GM19372 (cell line): Measurements from ENCODE around the gene RAMACL.

ENCODE experiments used
- ATAC-seq: cut with Tn5 transposase; IDR thresholded peaks from one replicate; pipeline ENCODE4 v1.9.1; 2021; ENCODE audit warnings: mild to moderate bottlenecking, low read depth, moderate library complexity; ENCODE audit not compliant: unreplicated experiment

Gene RAMACL

DNA sequence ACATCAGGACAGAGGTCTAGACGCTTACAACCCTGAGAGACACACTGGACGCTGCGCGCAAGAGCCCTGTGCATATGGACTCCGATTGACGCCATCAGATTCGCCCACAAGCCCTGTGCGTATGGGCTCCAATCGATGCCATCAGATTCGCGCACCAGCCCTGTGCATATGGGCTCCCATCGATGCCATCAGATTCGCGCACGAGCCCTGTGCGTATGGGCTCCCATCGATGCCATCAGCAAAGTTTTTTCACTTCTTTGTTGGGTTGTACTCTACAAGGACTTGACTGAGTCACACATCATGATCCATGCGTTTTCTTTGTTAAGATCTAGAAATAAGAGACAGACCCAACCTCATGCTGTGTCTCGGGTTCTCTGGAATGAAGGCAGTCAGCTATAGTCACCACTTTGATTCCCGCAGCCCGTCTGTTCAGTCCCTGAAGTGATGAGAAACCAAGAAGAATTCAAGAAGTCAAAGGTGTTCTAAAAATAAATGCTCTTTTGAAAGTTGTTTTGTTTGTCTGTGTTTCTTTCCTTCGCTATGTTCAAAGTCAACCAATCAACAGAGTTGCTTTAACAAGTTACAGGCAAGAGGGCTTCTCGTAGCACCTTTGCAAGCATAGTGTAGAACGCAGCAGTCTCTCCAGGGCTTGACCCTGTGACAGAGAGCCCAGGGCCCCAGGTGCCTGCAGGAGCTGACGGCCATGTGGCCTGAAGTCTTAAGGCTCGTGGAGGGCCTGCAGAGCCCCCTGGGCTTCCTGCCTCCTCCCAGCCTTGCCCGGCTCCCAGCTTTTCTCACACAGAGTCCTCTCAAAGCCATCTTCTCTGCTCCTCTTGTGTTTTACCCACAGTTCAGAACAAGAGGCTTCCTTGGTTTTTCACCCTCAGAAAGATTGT is 32.6 kb upstream of the RAMACL start:
- ATAC-seq = no peak

DNA sequence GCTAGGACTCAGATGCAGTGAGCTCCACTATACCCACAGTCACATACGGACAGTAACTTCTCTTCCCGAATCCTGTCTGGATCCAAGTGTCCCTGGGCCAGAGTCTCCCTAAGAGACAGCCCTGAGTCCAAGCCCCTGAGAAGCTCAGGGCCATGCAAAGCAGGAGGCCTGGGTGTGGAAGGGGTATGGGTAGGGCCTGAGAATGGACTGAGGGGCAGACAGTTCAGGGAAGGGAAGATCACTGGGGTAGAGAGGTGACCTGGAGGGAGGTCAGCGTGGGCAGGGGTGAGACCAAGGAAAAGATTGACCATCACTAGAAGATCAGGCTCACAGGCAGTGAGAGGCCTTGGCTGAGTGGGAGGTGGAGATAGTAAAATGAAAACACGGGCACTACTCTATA is 31.8 kb upstream of the RAMACL start:
- no peak for ATAC-seq

DNA sequence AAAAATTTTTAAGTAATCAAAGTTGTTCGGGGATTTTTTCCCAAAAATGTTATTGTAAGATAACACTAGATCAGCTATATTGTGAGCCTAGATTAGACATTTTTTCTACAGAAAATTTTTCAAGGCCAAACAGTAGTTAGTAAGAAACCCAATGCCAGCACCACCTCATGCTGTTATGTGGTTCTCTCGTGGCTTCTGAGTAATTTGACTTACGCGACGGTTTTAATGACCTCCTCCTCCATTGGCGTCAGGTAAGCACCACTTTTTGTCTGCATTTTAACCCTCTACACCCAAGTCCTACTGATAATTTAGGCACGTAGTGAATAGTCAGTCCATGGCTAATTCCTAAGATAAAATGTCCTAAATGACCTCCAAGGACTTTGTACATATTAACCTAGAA is 30.9 kb upstream of the RAMACL start:
- ATAC-seq = no peak

DNA sequence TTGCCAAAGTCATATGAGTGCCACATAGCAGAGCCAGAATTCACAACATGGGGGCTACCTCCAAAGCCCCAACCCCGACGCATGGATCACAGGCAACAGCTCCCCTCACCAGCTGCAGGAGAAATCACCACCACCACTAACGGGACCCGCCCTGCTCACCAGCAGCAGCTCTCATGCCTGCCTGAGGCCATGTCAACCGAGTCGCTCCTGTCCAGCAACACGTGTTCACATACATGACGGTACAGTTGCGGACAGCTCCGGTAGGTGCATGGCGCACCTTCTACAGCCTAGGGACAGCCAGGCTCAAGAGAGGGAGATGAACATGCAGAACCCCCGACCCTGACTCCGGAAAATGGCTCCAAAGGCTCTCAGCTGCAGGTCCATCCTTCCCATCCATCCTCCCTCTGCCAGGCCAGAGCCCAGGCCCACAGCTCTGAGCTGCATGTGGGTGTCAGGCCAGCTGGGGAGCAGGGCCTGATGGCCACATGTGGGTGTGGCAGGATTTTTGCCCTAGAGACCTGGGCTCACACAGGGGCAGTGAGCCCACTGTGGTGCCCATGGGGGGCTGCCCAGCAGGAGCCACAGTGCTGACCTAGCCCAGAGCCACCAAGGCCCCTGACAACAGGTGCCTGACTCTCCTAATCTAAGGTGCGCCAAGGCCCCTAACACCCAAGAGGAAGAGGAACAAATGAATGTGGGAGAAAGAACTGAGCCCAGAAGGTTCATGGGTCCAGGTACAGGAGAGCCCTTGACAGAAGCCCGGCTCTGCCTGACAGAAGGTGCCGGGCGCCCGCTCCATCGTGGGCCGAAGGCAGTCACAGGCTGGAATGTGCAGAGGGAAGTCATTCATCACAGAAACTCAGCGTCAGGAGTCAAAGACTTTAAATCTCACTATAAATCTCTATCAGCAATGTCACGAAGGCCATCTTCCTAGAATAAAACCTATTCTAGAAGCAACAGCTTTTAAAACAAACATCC is 30.1 kb upstream of the RAMACL start:
- no peak for ATAC-seq

DNA sequence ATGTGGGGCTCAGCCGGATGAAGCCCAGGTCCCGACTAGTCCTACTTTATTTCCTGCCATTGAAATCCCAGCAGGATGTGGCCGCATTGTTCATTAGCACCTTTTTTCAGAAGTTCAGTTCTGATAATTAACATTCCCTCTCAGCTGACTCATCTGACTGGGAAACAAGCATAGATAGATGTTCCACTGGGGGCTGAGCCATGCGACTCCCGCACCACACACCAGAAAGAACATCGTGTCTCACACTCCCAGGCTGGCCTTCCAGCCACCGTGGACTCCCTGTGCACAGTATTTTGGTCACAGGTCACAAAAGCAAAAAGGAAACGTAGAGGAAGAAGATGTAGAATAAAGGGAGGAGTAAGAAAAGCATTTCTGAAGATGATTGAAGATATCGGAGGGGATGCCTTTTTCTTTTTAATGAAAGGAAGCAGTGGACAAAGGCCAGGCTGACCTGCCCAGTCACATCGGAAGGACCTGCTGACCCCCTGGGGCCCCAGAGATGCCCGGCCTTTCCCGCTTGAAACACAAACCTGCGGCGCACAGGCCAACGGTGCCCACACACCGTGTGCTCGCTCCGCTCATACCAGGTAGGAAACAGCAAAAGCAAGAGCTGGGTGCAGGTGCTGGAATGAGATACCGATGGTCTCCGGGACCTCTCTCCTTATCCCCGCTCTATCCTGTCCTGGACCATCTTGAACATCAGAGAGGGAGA is 28.7 kb upstream of the RAMACL start:
- ATAC-seq = no peak

DNA sequence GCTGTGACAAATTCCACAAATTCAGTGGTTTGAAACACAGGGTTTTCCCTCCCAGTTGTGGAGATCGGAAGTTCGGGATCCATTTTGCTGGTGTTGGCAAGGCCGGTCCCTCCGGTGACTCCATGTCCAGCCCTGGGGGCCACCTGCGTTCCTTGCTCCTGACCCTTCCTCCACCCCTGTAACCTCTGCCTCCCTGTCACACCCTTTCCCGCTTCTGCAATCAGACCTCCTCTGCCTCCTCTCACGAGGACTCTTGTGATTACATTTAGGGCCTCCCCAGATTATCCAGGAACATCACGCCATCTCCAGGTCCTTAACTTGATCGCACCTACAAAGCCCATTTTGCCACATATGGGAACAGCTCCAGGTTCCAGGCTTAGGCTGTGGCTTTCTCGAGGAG is 28.1 kb upstream of the RAMACL start:
- no peak for ATAC-seq

DNA sequence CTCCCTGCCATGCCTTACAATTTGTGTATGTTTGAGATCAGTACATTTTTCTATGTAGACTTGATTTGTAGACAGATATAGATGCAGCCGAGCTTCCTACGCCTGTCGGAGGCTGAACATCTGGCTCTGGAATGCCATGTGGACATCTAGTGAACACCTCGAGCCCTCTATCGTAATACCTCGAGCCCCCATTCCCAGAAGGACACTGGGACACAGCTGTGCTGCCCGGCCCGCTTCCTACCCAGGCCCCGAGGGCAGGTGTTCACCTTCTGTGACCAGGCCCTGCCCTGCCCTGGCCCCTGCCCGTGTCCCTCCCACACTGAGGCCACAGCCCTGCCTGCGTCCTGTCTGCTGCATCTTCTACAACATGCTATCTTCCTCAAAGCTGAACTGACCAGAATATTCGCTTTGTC is 27.7 kb upstream of the RAMACL start:
- ATAC-seq = no peak

DNA sequence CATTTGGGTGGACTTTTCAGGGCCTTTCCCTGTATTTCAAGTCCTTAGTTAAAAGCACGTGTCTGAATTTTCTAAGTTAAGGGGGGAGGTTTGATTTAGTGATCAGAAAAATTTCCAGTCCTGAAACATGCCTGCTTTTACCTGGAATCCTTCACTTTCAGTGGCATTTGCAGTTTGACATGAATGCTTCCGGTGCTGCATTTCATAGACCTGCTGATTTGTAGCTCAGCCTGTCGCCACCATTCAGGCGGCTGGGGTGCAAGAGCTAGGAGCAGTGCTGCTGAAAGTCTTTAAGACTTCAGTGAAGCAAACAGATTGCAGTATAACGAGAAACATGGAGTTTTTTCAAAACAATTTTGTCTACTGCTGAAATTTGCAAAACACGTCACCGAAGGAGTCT is 26.5 kb upstream of the RAMACL start:
- ATAC-seq = no peak

DNA sequence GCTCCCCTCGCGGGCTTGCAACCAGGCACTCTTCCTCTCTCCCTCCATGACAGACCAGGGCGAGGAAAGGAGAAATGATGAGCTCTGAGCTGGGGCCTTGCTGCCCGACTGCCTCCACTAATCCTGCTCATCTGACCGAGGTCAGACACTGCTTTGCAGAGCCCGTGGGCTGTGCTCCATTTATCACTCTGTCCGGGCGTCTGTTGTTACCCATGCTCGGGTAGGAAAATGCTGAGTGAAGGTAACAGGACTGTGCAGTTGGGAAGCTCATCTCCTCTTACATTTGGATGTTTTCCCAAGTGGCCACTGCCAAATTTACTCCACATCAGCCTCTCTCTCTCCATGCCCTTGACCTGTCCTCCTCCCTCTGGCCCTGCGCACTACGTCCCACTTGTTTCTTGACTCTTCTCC is 26.0 kb upstream of the RAMACL start:
- ATAC-seq = no peak

DNA sequence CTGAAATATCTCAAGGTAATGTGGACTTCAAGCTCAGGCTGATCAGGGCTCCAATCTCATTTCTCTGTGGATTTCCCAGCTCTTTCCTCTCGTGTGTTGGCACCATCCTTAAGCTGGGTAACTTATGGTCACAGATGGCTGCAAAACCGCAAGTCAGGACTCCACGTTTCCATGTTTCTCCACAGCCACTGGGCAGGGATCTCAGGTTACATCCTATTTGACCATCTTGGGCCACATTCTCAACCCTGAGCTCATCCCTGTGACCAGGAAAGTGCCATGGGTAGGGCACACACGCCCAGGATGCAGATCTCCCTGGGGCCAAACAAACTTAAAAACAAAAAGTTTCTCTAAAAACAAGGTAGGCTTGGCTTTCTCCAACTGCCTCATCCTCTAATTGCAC is 25.2 kb upstream of the RAMACL start:
- ATAC-seq = no peak

DNA sequence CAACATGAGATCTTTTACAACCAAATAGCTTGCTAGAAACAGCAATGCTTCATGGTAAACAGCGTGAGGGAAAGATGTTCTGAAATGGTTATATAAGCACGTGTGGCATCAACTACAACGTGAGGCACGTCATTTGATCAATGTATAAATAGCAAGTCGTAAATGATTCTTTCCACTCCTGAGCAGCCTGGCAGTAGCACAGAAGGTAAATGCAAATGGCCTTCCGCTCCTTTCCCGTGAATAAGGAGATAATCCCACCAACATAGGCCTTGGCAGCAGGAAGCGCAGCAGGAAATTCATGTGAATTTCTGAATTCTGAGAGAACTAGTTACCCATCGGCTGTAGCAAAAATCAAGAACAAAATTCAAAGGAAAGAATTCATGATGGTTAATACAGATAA is 23.6 kb upstream of the RAMACL start:
- ATAC-seq = no peak

DNA sequence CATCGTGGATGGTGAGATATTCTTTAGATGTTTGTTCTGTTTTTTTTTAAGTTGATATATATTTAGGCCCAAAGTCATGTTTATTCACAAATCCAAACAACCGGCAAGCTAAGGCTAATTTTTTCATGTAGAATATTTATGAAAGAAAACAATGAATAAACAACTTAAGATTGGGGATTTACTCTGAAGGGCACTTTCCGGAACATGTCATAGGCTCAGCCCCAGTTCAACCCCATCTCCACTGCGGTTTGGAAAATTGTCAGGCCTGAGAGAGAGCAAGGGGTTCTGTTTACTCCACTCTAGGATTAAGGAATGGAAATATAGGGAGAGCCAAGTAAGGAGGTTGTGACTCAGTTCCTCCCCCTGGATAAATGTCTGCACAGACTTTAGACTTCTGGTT is 22.3 kb upstream of the RAMACL start:
- ATAC-seq = no peak

DNA sequence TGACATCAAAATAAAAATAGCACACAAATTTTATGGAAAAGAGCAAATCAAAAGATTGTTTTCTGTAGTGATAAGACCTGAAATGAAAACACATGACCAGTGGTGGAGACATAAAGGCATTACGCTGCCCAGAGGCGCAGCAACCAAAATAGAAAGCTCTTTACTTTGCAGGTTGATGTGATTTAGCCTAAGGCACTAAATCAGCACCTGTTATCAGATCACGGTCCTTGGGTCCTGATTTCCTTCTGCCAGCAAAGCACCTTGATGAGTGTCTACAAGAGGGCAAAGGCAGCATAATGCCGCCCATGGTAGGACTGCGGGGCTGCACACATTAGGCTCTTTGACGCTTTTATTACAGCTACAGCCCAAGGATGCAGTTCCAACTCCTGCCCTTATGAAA is 19.3 kb upstream of the RAMACL start:
- ATAC-seq = no peak

DNA sequence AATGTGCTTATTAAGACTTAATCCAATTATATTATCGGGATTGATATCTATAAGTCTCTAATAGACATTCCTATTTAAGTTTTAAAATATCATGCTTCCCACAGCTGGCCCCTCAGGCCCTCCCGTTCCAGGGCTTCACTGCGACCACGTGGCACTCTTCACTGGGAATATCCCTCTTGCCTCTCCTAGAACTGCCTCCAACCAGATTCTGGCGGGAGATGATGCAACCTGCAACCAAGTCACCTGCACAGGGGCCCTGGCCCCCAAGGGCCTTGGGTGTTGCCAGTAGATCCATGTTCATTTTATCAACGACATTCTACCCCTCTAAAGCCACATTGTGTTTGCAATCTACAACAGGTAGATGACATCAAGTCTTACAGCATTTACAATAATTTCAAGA is 18.4 kb upstream of the RAMACL start:
- ATAC-seq = no peak

DNA sequence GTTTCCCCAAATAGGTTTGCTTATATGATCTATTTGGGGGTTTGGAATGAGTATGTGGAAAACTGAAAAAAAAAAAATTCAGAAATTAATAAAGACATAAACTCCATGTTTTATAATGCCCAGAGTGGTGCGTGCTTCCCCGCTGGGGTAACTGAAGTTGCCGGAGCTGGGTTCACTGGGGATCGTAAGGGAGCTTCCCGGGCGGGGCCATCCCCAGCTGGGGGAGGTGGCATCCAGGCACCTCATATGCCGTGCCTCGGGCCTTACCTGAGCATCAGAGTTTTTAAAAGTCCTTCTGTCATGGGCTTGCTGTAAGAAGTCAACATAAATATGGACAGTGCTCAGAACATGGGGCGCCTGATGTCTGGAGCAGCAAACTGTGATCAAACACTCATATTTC is 17.9 kb upstream of the RAMACL start:
- ATAC-seq = no peak

DNA sequence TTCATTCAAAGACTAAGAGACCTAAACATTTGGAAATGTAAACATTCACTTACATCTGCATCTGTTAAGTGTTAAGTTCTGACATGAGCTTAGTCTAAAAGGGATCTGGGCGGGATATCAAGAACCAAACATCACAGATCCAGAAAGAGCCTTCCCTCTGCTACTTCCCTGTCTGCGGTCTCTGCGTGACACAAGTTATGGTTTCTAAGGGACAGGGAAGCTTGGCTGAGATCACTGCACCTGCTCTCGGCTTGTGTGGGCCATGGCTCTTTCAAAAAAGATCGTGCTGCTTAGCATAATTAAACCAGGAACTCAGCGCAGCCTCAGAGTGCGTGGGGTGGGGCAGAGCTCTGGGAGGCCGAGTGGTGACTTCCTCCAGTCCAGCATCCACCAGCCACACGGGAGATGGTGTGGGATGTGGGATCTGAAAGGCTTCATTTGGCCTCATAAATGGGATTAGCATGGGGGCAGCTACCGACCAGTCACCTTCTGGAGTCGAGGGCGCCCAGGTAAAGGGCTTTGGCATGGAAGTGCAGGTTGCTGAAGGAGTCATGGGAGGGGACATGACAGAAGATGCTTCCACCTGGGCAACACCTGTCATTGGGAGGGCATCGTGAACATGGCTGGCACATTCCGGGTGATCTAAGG is 16.7 kb upstream of the RAMACL start:
- ATAC-seq = no peak

DNA sequence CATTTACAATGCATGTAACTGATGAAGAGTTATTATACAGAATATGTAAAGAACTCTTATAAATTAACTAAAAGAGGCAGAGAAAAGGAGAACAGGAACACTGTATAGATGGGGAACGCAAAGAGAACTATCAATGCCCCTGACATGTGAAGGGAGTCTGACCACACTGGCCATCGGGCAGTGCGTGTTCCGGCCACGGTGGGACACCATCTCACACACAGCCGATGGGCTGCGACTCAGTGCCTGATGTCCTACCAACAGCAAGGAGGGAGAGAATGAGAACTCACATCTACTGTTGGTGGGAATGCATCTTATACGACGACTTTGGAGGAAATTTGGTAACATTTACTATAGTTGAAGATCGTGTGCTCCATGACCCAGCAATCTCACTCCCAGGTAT is 15.5 kb upstream of the RAMACL start:
- no peak for ATAC-seq

DNA sequence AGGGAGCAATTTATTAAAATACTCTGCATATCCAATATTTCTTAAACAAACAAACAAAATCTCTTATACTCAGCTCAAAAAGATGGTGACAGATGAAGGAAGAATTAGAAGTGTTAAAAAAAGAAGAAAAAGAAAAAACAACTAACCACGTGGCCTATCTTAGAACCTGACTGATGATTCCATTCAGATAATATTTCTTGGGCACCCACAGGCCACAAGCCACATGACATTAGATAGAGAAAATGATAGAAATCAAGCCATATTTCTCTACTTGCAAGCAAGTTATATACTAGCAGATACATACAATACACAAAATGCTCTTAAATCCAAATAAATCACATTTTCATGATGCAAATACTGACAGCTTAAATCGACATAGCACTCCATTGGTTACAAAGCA is 14.5 kb upstream of the RAMACL start:
- no peak for ATAC-seq

DNA sequence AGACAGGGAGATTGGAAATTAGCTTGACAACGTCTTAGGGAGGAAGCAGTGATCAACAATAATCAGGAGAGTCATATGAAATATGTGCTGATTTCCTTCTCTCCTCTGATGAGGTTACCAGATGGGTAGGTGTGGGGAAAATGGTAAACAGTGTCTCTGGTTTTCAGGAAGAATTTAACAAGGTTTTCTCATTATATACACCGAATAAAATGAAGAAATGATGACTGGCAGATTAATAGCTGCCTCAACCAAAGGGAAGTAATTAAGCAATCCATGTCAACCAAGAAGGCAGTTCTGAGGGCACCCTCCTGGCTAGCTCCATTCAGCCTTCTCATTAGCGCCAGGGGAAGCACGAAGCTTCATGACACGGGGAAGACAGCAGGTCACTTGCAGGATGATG is 12.7 kb upstream of the RAMACL start:
- no peak for ATAC-seq

DNA sequence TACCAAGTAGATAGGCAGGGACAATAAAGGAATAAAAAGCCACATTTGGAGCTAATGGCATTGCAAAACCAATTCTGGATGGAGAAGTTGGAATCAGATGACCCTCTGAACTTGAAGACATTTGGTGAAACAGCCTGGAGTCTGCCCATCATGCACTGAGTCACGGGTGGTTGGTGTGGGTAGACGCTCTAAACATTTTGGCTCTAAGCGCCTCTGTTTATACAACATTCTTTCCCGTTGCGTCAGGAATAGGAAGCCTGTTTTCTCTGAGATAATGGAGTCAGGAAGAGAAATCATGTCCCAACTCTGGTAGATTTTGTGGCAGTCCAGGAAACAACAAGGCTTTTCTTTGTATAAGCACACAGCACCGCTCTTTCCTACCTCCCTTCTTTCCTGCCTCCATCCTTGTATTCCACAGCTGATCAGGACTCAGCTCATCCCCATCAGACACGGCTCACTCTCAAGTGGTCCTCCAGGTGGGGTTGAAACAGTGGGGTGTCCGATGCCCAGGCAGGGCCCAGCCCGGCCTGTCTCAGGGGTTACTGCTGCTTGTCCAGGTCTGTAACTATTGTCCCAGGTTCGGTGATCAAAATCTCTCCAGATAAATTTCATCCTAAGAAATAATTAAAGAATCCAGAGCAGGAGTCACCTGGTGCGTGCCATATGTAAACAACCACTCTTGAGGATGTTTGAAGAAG is 12.1 kb upstream of the RAMACL start:
- ATAC-seq = no peak
